GM18511 (cell line): ENCODE data around the gene EIF3A.
"Not testable (repeated sequence)": the region's sequence is repeated elsewhere in the genome, so short reads cannot be mapped to it uniquely, and the experiment has no call there.

Experiments used
- ATAC-seq: cut with Tn5 transposase; IDR thresholded peaks from one replicate; pipeline ENCODE4 v1.9.1; 2021; ENCODE audit warnings: mild to moderate bottlenecking, moderate library complexity; ENCODE audit not compliant: unreplicated experiment

Gene EIF3A, protein sequence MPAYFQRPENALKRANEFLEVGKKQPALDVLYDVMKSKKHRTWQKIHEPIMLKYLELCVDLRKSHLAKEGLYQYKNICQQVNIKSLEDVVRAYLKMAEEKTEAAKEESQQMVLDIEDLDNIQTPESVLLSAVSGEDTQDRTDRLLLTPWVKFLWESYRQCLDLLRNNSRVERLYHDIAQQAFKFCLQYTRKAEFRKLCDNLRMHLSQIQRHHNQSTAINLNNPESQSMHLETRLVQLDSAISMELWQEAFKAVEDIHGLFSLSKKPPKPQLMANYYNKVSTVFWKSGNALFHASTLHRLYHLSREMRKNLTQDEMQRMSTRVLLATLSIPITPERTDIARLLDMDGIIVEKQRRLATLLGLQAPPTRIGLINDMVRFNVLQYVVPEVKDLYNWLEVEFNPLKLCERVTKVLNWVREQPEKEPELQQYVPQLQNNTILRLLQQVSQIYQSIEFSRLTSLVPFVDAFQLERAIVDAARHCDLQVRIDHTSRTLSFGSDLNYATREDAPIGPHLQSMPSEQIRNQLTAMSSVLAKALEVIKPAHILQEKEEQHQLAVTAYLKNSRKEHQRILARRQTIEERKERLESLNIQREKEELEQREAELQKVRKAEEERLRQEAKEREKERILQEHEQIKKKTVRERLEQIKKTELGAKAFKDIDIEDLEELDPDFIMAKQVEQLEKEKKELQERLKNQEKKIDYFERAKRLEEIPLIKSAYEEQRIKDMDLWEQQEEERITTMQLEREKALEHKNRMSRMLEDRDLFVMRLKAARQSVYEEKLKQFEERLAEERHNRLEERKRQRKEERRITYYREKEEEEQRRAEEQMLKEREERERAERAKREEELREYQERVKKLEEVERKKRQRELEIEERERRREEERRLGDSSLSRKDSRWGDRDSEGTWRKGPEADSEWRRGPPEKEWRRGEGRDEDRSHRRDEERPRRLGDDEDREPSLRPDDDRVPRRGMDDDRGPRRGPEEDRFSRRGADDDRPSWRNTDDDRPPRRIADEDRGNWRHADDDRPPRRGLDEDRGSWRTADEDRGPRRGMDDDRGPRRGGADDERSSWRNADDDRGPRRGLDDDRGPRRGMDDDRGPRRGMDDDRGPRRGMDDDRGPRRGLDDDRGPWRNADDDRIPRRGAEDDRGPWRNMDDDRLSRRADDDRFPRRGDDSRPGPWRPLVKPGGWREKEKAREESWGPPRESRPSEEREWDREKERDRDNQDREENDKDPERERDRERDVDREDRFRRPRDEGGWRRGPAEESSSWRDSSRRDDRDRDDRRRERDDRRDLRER (N-terminal part only)

DNA sequence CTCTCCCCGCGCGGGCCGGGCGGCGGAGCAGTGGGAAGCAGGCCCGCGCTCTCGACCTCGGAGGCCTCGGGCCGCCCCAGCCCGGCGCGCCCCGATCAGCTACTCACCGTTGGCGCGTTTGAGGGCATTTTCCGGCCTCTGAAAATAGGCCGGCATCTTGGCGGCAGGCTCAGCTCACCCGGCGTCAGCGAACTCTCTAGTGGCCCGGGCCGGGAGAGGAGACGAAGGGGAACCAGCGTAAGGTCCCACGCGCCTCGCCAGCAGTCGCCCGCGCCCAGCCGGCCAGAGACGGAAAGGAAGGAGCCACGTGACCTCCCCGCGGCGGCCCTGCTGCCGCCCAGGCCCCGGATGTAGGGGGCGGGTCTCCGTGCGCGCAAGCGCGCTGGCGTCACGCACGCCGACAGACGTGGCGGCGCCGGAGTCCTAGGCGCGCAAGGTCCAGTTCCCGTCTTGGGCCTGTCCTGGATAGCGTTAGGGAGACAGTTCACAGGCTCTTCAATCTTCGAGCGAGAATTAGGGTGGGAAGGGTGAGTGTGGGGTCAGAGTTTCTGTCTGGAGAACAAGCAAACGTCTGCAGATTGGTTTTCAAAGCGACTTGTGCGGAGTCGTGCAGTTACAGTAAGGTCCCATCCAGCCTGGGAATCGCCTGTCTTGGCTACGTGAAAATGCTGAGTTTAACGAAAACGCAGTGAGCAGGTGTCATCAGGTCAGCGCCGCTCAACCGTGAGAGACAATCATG, at the start of gene EIF3A:
Gene EIF3A, minus strand, starts transcription at position 297 of the 739 bp plus-strand sequence. Its CDS starts 141 bp downstream, at position 156.
- peak; percentile 88 for ATAC-seq

DNA sequence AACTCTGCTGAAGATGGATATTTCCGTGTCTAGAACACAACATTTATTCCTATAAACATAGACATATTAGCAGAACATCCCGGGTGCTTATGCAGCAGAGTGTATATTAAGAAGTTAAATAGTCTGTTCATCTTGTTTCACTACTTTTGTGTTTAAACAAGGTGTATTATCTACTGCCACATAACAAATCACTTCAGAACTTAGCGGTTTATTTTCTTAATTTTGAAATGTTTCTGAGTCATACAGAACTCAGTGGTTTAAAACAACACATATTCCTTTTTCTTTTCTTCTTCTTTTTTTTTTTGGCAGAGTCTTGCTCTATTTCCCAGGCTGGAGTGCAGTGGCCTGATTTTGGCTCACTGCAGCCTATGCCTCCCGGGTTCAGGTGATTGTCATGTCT, 49.1 kb upstream of the EIF3A start:
- no peak for ATAC-seq

DNA sequence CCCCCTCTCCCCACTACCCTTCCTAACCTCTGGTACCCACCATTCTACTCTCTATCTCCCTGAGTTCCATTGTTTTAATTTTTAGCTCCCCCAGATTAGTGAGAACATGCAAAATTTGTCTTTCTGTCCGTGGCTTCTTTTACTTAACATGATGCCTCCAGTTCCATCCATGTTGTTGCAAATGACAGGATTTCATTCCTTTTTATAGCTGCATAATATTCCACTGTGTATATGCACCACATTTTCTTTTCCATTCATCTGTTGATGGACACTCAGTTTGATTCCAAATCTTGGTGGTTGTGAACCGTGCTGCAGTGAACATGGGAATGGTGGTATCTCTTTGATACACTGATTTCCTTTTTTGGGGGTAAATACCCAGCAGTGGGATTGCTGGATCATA, 45.3 kb upstream of the EIF3A start:
- no peak for ATAC-seq

DNA sequence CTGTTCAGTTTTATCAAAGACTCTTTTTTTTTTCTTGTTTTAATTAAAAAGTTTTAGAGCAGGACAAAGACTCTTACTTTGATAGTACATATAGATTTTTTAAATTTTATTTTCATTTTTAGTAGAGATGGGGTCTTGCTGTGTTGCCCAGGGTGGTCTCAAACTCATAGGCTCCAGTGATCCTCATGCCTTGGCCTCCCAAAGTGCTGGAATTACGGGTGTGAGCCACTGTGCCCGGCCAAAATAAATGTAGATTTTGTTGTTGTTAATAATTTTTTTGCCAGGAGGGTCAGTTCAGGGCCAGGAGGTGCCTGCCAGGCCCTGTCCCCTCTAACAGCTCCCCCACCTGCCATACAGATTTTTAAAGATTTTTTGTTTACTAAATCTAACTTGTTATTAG, 40.3 kb upstream of the EIF3A start:
- ATAC-seq = no peak

DNA sequence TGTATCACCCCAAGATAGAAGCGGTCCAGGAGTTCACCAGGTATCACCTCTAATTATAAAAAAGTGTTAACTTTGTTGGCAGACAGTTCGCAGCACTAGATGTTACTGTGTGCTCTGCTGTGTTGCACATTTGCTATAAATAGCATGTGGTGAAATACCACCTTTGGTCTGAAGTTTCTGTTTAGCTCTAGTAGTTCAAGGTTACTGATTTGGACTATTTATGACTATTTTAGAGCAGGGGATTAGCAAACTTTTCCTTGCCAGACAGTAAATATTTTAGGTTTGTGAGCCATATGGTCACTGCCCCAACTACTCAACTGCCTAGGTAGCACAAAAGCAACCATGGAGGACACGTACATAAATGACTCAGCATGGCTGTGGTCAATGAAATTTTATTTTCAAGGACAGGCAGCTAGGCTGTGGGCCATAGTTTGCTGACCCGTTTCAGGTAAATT, 39.8 kb upstream of the EIF3A start:
- peak; percentile 94 for ATAC-seq

GRCh38 chr10:119119400-119119799, 38.8 kb upstream of the EIF3A start:
- ATAC-seq = no peak

- ATAC-seq = no peak
Measured at GRCh38 chr10:119118231-119118630, 37.6 kb upstream of the EIF3A start.

DNA sequence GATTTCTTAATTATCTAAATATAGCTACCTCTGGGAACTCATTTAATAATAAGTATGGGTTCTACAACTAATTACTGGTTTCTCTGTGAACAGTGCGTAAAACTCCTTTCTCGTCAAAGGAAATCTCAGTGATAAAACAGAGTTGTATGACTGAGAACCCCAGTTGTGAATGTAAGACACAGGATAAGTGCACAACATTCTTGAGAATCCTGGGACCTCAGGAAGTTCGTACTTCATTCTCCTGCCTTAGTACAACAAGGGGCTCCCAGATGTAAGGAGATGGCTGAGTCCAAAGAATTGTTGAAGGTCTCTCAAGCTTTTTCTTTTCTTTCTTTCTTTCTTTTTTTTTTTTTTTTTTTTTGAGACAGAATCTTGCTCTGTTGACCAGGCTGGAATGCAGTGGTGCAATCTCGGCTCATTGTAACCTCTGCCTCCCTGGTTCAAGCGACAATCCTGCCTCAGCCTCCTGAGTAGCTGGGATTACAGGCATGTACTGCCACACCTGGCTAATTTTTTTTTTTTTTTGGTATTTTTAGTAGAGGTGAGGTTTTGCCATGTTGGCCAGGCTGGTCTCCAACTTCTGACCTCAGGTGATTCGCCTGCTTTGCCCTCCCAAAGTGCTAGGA, 35.8 kb upstream of the EIF3A start:
- no peak for ATAC-seq

- no peak for ATAC-seq
Measured at GRCh38 chr10:119115926-119116325, 35.3 kb upstream of the EIF3A start.

GRCh38 chr10:119113751-119114732, 33.4 kb upstream of the EIF3A start:
- no peak for ATAC-seq

GRCh38 chr10:119112056-119112455, 31.4 kb upstream of the EIF3A start:
- no peak for ATAC-seq

GRCh38 chr10:119107771-119108170, 27.2 kb upstream of the EIF3A start:
- ATAC-seq = not testable (repeated sequence)

DNA sequence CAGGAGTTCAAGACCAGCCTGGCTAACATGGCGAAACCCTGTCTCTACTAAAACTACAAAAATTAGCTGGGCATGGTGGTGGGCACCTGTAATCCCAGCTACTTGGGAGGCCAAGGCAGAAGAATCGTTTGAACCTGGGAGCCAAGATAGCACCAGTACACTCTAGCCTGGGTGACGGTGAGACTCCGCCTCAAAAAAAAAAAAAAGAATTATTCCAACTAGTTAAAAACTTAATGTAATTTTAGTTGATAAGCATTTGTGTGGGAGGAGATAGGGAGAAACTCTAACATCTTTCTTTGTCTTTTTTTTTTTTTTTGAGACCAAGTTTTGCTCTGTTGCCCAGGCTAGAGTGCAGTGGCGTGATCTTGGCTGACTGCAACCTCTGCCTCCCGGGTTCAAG, 26.5 kb upstream of the EIF3A start:
- not testable (repeated sequence) for ATAC-seq

- not testable (repeated sequence) for ATAC-seq
Measured at GRCh38 chr10:119105899-119106298, 25.3 kb upstream of the EIF3A start.

- ATAC-seq = no peak
Measured at GRCh38 chr10:119105155-119105554, 24.5 kb upstream of the EIF3A start.

GRCh38 chr10:119104654-119105015, 24.0 kb upstream of the EIF3A start:
- peak; percentile 22 for ATAC-seq

DNA sequence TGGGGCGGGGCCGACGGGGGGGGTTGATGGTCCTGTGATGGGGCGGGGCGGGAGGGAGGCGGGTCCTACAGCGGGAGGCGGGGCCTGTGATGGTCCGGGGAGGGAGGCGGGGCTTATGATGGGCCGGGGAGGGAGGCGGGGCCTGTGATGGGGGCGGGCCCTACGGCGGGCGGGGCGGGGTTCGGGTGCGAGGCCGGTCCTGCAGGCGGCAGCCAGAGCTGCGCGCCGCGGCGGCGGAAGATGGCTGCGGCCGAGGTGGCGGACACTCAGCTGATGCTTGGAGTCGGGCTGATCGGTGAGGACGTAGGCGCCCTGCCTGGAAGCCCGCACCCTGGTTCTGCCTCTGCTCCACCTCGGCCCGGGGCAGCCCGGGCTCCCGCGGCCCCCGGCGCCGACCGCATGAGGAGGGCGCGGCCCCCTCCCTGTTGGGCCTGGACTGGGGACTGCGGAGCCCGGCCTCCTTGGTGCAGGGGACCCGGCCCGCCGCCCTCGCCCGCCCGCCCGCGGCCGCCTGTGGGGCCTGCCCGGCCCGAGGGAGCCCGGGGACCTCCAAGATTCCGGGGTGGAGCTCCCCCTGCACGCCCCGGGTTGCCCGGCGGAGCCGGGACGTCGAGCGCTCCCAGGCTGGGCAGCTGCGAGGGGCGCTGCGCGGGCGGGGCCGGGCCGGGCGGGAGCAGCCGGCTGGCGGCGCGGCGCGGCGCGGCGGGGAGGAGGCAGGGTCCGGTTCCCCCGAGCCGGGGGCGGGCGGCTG, 23.5 kb upstream of the EIF3A start, which contains the start of gene DENND10:
Gene DENND10, plus strand, starts transcription at position 211 of the 751 bp plus-strand sequence. Its CDS starts 30 bp downstream, at position 241.
- ATAC-seq = peak; percentile 92
